DOHH2 (cell line): ENCODE measurements around the gene CDKAL1.

Experiments
- H3F3A ChIP-seq: fragments of 200-600 bp; sonication (generic), shearing (Covaris generic); 2 replicates; pipeline ENCODE4 v1.6.0; 2016; ENCODE audit warnings: antibody characterized with exemption, mild to moderate bottlenecking; ENCODE audit not compliant: control insufficient read depth, insufficient read depth
- H3K27ac ChIP-seq: fragments of 200-600 bp; sonication (generic); 2 replicates; pipeline ENCODE4 v1.5.1; 2014; ENCODE audit warnings: low read depth, mild to moderate bottlenecking, low read length, moderate library complexity
- H3K27me3 ChIP-seq: fragments of 200-600 bp; sonication (generic); 2 replicates; pipeline ENCODE4 v1.6.1; 2014; ENCODE audit warnings: mild to moderate bottlenecking, low read length, mixed read lengths; ENCODE audit not compliant: control insufficient read depth
- H3K36me3 ChIP-seq: fragments of 200-600 bp; sonication (generic); 2 replicates; pipeline ENCODE4 v1.6.1; 2014; ENCODE audit warnings: mild to moderate bottlenecking, low read length, moderate library complexity, mixed read lengths; ENCODE audit not compliant: control insufficient read depth
- H3K4me1 ChIP-seq: fragments of 200-600 bp; sonication (generic); 2 replicates; pipeline ENCODE4 v1.6.1; 2014; ENCODE audit warnings: mild to moderate bottlenecking, low read length, mixed read lengths; ENCODE audit not compliant: control insufficient read depth
- H3K4me2 ChIP-seq: fragments of 200-600 bp; sonication (generic); 2 replicates; pipeline ENCODE4 v1.6.0; 2014; ENCODE audit warnings: mild to moderate bottlenecking, low read length, moderate library complexity
- H3K4me3 ChIP-seq: fragments of 200-600 bp; sonication (generic); 2 replicates; pipeline ENCODE4 v1.5.1; 2014; ENCODE audit warnings: mild to moderate bottlenecking, low read length, mixed read lengths
- H3K79me2 ChIP-seq: fragments of 200-600 bp; sonication (generic); 2 replicates; pipeline ENCODE4 v1.6.1; 2014; ENCODE audit warnings: mild to moderate bottlenecking, low read length, mixed read lengths; ENCODE audit not compliant: control insufficient read depth
- H3K9me2 ChIP-seq: fragments of 200-600 bp; sonication (generic); replicated peaks from 2 replicates; pipeline ENCODE4 v1.6.1; 2014; ENCODE audit warnings: mild to moderate bottlenecking, low read length, mixed read lengths; ENCODE audit not compliant: control insufficient read depth
- H3K9me3 ChIP-seq: fragments of 200-600 bp; sonication (generic); 2 replicates; pipeline ENCODE4 v1.6.1; 2014; ENCODE audit warnings: antibody characterized with exemption, low read length, mixed read lengths; ENCODE audit not compliant: control insufficient read depth, insufficient read depth
- H4K20me1 ChIP-seq: fragments of 200-600 bp; sonication (generic); 2 replicates; pipeline ENCODE4 v1.6.0; 2014; ENCODE audit warnings: low read depth, mild to moderate bottlenecking, antibody characterized with exemption, low read length, moderate library complexity; ENCODE audit not compliant: control insufficient read depth, insufficient read depth
- CTCF ChIP-seq: fragments of 200-600 bp; sonication (generic); IDR thresholded peaks from one replicate; pipeline ENCODE4 v1.5.1; 2014; ENCODE audit warnings: antibody characterized with exemption, mild to moderate bottlenecking, low read depth, low read length; ENCODE audit not compliant: poor library complexity, severe bottlenecking
- EZH2phosphoT487 ChIP-seq: fragments of 200-600 bp; sonication (generic); IDR thresholded peaks from 2 replicates; pipeline ENCODE4 v1.6.1; 2017; ENCODE audit warnings: borderline replicate concordance, mild to moderate bottlenecking, antibody characterized with exemption, low read length, moderate library complexity, mixed read lengths

Gene CDKAL1

GRCh38 chr6:21277601-21278374 is 743.5 kb downstream of the CDKAL1 start:
- Histone ChIP-seq H3K4me3 (no peak overlapping the region), H3K79me2 (no peaks in the 10 kb centered on the region), H3K9me2 (no peaks in the 10 kb centered on the region), H3K9me3 (no peaks in the 10 kb centered on the region), H3K4me2 (no peak overlapping the region), H3K27me3 (no peaks in the 10 kb centered on the region), H3K27ac (no peak overlapping the region), H3K36me3 (no peaks in the 10 kb centered on the region), H4K20me1 (no peaks in the 10 kb centered on the region), H3F3A (no peaks in the 10 kb centered on the region), H3K4me1 (no peaks in the 10 kb centered on the region)
- no peak for TF ChIP-seq EZH2phosphoT487
- TF ChIP-seq CTCF: no peak

- no peak overlapping the region for H3K4me2 ChIP-seq
- H3K27me3 ChIP-seq: no peaks in the 10 kb centered on the region
- H3K9me3 ChIP-seq: no peaks in the 10 kb centered on the region
- no peaks in the 10 kb centered on the region for H3K9me2 ChIP-seq
- no peaks in the 10 kb centered on the region for H3K36me3 ChIP-seq
- TF ChIP-seq EZH2phosphoT487 (no peak), CTCF (no peak)
- H3K79me2 ChIP-seq: no peaks in the 10 kb centered on the region
- no peaks in the 10 kb centered on the region for H3F3A ChIP-seq
- H3K4me3 ChIP-seq: no peak overlapping the region
- no peaks in the 10 kb centered on the region for H3K4me1 ChIP-seq
- no peaks in the 10 kb centered on the region for H4K20me1 ChIP-seq
- no peak overlapping the region for H3K27ac ChIP-seq
Observed at GRCh38 chr6:21278375-21278745, 744.1 kb downstream of the CDKAL1 start.

- Histone ChIP-seq H3K4me3 (no peak overlapping the region), H3K79me2 (no peaks in the 10 kb centered on the region), H3K4me1 (no peaks in the 10 kb centered on the region), H3K9me3 (no peaks in the 10 kb centered on the region), H3K9me2 (no peaks in the 10 kb centered on the region), H3K36me3 (no peaks in the 10 kb centered on the region), H4K20me1 (no peaks in the 10 kb centered on the region), H3K27ac (no peak overlapping the region), H3K4me2 (no peak overlapping the region), H3F3A (no peaks in the 10 kb centered on the region), H3K27me3 (no peaks in the 10 kb centered on the region)
- TF ChIP-seq CTCF (no peak), EZH2phosphoT487 (no peak)
Observed at GRCh38 chr6:21279619-21280018, 745.4 kb downstream of the CDKAL1 start.
